ENCODE results near the gene NPIPB6.
"Not testable (repeated sequence)": the region's sequence is repeated elsewhere in the genome, so short reads cannot be mapped to it uniquely, and the experiment has no call there.

Gene NPIPB6

GRCh38 chr16:28364268-28365173 lies 1.2 kb upstream of the NPIPB6 start:
- not testable (repeated sequence) for H3K36me3 ChIP-seq (ENCODE audit: control insufficient read depth, insufficient read depth, low read length); H3K4me3 ChIP-seq (ENCODE audit: insufficient read depth, low read depth, low read length); H3K27ac ChIP-seq (ENCODE audit: insufficient read depth, low read depth, low read length, poor library complexity, severe bottlenecking); H3K9me3 ChIP-seq (ENCODE audit: control insufficient read depth, low read length); H3K4me1 ChIP-seq (ENCODE audit: control insufficient read depth, insufficient read depth, low read length); H3K27me3 ChIP-seq (ENCODE audit: control insufficient read depth, insufficient read depth, low read length, poor library complexity, severe bottlenecking)
- WGBS, 2 experiments = no CpG with 5 or more reads among the region's 75 CpGs

- H3K4me3 ChIP-seq (ENCODE audit: insufficient read depth, low read depth, low read length); H3K27me3 ChIP-seq (ENCODE audit: control insufficient read depth, insufficient read depth, low read length, poor library complexity, severe bottlenecking); H3K27ac ChIP-seq (ENCODE audit: insufficient read depth, low read depth, low read length, poor library complexity, severe bottlenecking); H3K4me1 ChIP-seq (ENCODE audit: control insufficient read depth, insufficient read depth, low read length); H3K9me3 ChIP-seq (ENCODE audit: control insufficient read depth, low read length); H3K36me3 ChIP-seq (ENCODE audit: control insufficient read depth, insufficient read depth, low read length): not testable (repeated sequence)
- WGBS, 2 experiments = 100% methylated on average over 1 of the region's 5 CpGs; no CpG with 5 or more reads in 1 of the 2 experiments
Measured at GRCh38 chr16:28362600-28362999, 708 bp downstream of the NPIPB6 start.

- H3K27ac ChIP-seq (ENCODE audit: insufficient read depth, low read depth, low read length, poor library complexity, severe bottlenecking); H3K4me3 ChIP-seq (ENCODE audit: insufficient read depth, low read depth, low read length); H3K9me3 ChIP-seq (ENCODE audit: control insufficient read depth, low read length); H3K36me3 ChIP-seq (ENCODE audit: control insufficient read depth, insufficient read depth, low read length); H3K27me3 ChIP-seq (ENCODE audit: control insufficient read depth, insufficient read depth, low read length, poor library complexity, severe bottlenecking); H3K4me1 ChIP-seq (ENCODE audit: control insufficient read depth, insufficient read depth, low read length): not testable (repeated sequence)
- 91 to 95% methylated on average over 4 of the region's 6 CpGs for WGBS, 2 experiments
Measured at GRCh38 chr16:28338230-28338629, 25.1 kb downstream of the NPIPB6 start.

GRCh38 chr16:28336940-28337710 lies 26.2 kb downstream of the NPIPB6 start:
- not testable (repeated sequence) for H3K27ac ChIP-seq (ENCODE audit: insufficient read depth, low read depth, low read length, poor library complexity, severe bottlenecking); H3K9me3 ChIP-seq (ENCODE audit: control insufficient read depth, low read length); H3K4me1 ChIP-seq (ENCODE audit: control insufficient read depth, insufficient read depth, low read length); H3K4me3 ChIP-seq (ENCODE audit: insufficient read depth, low read depth, low read length); H3K27me3 ChIP-seq (ENCODE audit: control insufficient read depth, insufficient read depth, low read length, poor library complexity, severe bottlenecking); H3K36me3 ChIP-seq (ENCODE audit: control insufficient read depth, insufficient read depth, low read length)
- 87 to 90% methylated on average over 3 of the region's 5 CpGs for WGBS, 2 experiments

- WGBS, 2 experiments = 80 to 91% methylated on average over 6 to 8 of the region's 8 CpGs
Measured at GRCh38 chr16:28335678-28336077, 27.6 kb downstream of the NPIPB6 start.

GRCh38 chr16:28332632-28333031 lies 30.7 kb downstream of the NPIPB6 start:
- not testable (repeated sequence) for H3K4me3 ChIP-seq (ENCODE audit: insufficient read depth, low read depth, low read length); H3K27me3 ChIP-seq (ENCODE audit: control insufficient read depth, insufficient read depth, low read length, poor library complexity, severe bottlenecking); H3K27ac ChIP-seq (ENCODE audit: insufficient read depth, low read depth, low read length, poor library complexity, severe bottlenecking); H3K9me3 ChIP-seq (ENCODE audit: control insufficient read depth, low read length); H3K36me3 ChIP-seq (ENCODE audit: control insufficient read depth, insufficient read depth, low read length); H3K4me1 ChIP-seq (ENCODE audit: control insufficient read depth, insufficient read depth, low read length)
- 94 to 100% methylated on average over 3 to 4 of the region's 6 CpGs for WGBS, 2 experiments

More at GRCh38 chr16:28335678-28336077, 27.6 kb downstream of the NPIPB6 start:
- H3K9me3 ChIP-seq (ENCODE audit: control insufficient read depth, low read length); H3K4me3 ChIP-seq (ENCODE audit: insufficient read depth, low read depth, low read length); H3K36me3 ChIP-seq (ENCODE audit: control insufficient read depth, insufficient read depth, low read length); H3K27ac ChIP-seq (ENCODE audit: insufficient read depth, low read depth, low read length, poor library complexity, severe bottlenecking); H3K4me1 ChIP-seq (ENCODE audit: control insufficient read depth, insufficient read depth, low read length); H3K27me3 ChIP-seq (ENCODE audit: control insufficient read depth, insufficient read depth, low read length, poor library complexity, severe bottlenecking): not testable (repeated sequence)

- not testable (repeated sequence) for H3K4me3 ChIP-seq (ENCODE audit: insufficient read depth, low read depth, low read length); H3K9me3 ChIP-seq (ENCODE audit: control insufficient read depth, low read length); H3K27ac ChIP-seq (ENCODE audit: insufficient read depth, low read depth, low read length, poor library complexity, severe bottlenecking); H3K27me3 ChIP-seq (ENCODE audit: control insufficient read depth, insufficient read depth, low read length, poor library complexity, severe bottlenecking); H3K4me1 ChIP-seq (ENCODE audit: control insufficient read depth, insufficient read depth, low read length); H3K36me3 ChIP-seq (ENCODE audit: control insufficient read depth, insufficient read depth, low read length)
- 91 to 93% methylated on average over 2 of the region's 2 CpGs for WGBS, 2 experiments
Measured at GRCh38 chr16:28330981-28331380, 32.3 kb downstream of the NPIPB6 start.

GRCh38 chr16:28330232-28330631 lies 33.1 kb downstream of the NPIPB6 start:
- 28 to 30% methylated on average over 5 to 6 of the region's 9 CpGs for WGBS, 2 experiments
- H3K36me3 ChIP-seq (ENCODE audit: control insufficient read depth, insufficient read depth, low read length); H3K27me3 ChIP-seq (ENCODE audit: control insufficient read depth, insufficient read depth, low read length, poor library complexity, severe bottlenecking); H3K9me3 ChIP-seq (ENCODE audit: control insufficient read depth, low read length); H3K4me1 ChIP-seq (ENCODE audit: control insufficient read depth, insufficient read depth, low read length); H3K27ac ChIP-seq (ENCODE audit: insufficient read depth, low read depth, low read length, poor library complexity, severe bottlenecking); H3K4me3 ChIP-seq (ENCODE audit: insufficient read depth, low read depth, low read length): not testable (repeated sequence)

GRCh38 chr16:28326881-28327610 lies 36.3 kb downstream of the NPIPB6 start:
- Histone ChIP-seq H3K27me3 (ENCODE audit: control insufficient read depth, insufficient read depth, low read length, poor library complexity, severe bottlenecking) (no peaks in the 10 kb centered on the region), H3K27ac (ENCODE audit: insufficient read depth, low read depth, low read length, poor library complexity, severe bottlenecking) (no peak overlapping the region), H3K9me3 (ENCODE audit: control insufficient read depth, low read length) (no peaks in the 10 kb centered on the region), H3K36me3 (ENCODE audit: control insufficient read depth, insufficient read depth, low read length) (no peaks in the 10 kb centered on the region), H3K4me3 (ENCODE audit: insufficient read depth, low read depth, low read length) (no peak overlapping the region), H3K4me1 (ENCODE audit: control insufficient read depth, insufficient read depth, low read length) (no peaks in the 10 kb centered on the region)
- 55 to 59% methylated on average over 12 of the region's 12 CpGs for WGBS, 2 experiments

GRCh38 chr16:28324887-28325279 lies 38.4 kb downstream of the NPIPB6 start:
- no peaks in the 10 kb centered on the region for H3K27me3 ChIP-seq (ENCODE audit: control insufficient read depth, insufficient read depth, low read length, poor library complexity, severe bottlenecking)
- no peak overlapping the region for H3K27ac ChIP-seq (ENCODE audit: insufficient read depth, low read depth, low read length, poor library complexity, severe bottlenecking)
- no peaks in the 10 kb centered on the region for H3K9me3 ChIP-seq (ENCODE audit: control insufficient read depth, low read length)
- H3K4me3 ChIP-seq (ENCODE audit: insufficient read depth, low read depth, low read length) = no peak overlapping the region
- 87 to 89% methylated on average over 3 of the region's 3 CpGs for WGBS, 2 experiments
- H3K4me1 ChIP-seq (ENCODE audit: control insufficient read depth, insufficient read depth, low read length) = no peaks in the 10 kb centered on the region
- no peaks in the 10 kb centered on the region for H3K36me3 ChIP-seq (ENCODE audit: control insufficient read depth, insufficient read depth, low read length)

Data from ectodermal cell (in vitro differentiated cells).